ENCODE results near the gene SPRY2.

The SPRY2 gene

DNA sequence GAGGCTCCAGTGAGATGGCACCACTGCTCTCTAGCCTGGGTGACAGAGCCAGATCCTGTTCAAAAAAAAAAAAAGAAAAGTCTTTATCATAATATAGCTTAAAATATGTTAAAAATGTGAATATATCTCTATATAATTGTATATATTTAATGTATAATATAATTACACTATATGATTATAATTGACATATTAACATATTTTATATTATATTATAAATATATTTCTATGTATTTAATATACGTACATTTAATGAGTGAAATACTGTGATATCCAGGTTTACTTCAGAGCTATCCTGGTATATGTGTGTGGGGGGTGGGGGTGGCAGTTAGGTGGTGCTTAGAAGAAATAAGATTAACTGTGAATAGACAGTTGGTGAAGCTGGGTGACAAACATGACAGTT is 35.6 kb upstream of the SPRY2 start:
- Histone ChIP-seq H3K9ac (ENCODE audit: low read length) (no peak overlapping the region), H3K14ac (ENCODE audit: low read length in 2 of 2) (no peak overlapping the region), H3K36me3 (ENCODE audit: control insufficient read depth in 1 of 2, insufficient read depth in 2 of 2, low read depth in 1 of 2, low read length in 2 of 2) (no peaks in the 10 kb centered on the region)

DNA sequence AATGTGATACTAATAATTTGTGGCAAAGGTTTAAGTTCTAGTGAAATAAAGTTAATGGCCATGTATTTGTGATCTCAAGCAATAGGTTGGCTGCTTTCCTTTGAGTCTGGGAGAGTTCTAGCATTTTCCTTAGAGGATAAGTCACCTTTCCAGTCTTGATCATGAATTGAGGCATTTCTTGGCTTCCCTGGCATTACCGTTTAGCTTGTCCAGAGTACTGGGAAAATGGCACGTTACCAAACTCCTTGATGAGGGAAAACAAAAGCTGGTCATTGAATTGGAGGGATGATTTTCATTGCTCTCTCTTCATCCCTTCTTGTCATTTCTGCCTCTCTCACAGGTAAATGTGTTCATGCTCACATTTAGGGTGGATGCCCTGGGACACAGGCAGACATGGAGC is 34.0 kb upstream of the SPRY2 start:
- Histone ChIP-seq H3K9ac (ENCODE audit: low read length) (no peak overlapping the region), H2AFZ (ENCODE audit: low read depth, low read length) (no peak overlapping the region), H3K4me2 (ENCODE audit: low read length, poor library complexity, severe bottlenecking) (no peak overlapping the region), H3K9me3 (ENCODE audit: control insufficient read depth, low read length) (no peaks in the 10 kb centered on the region), H4K91ac (ENCODE audit: low read length) (no peak overlapping the region), H2AK5ac (ENCODE audit: low read length, severe bottlenecking) (no peak overlapping the region), H2BK12ac (ENCODE audit: low read length in 2 of 2) (no peak overlapping the region), H3K4ac (ENCODE audit: low read depth in 1 of 2, low read length in 2 of 2) (no peak overlapping the region), H2BK120ac (ENCODE audit: low read depth, low read length) (no peak overlapping the region), H3K14ac (ENCODE audit: low read length in 2 of 2) (no peak overlapping the region), H3K79me1 (replicated peaks; ENCODE audit: low read length, poor library complexity, severe bottlenecking) (no peaks in the 10 kb centered on the region), H3K23ac (ENCODE audit: low read length in 2 of 2) (no peak overlapping the region), H3K4me3 (ENCODE audit: insufficient read depth in 1 of 2, low read depth in 1 of 2, low read length in 2 of 2) (no peak overlapping the region), H3K36me3 (ENCODE audit: control insufficient read depth in 1 of 2, insufficient read depth in 2 of 2, low read depth in 1 of 2, low read length in 2 of 2) (no peaks in the 10 kb centered on the region), H2BK5ac (ENCODE audit: low read depth, low read length, poor library complexity, severe bottlenecking) (no peak overlapping the region), H2BK15ac (ENCODE audit: low read depth, poor library complexity, severe bottlenecking) (no peak overlapping the region), H3K18ac (ENCODE audit: low read depth in 1 of 2, low read length in 2 of 2) (no peak overlapping the region), H4K8ac (ENCODE audit: low read length) (no peak overlapping the region), H3K27me3 (ENCODE audit: control insufficient read depth in 1 of 2, insufficient read depth in 1 of 2, low read length in 2 of 2) (no peaks in the 10 kb centered on the region), H3K27ac (ENCODE audit: low read length, poor library complexity, severe bottlenecking) (no peak overlapping the region), H3K4me1 (ENCODE audit: control insufficient read depth, insufficient read depth, low read depth, low read length) (peaks cover 1% of the 10 kb centered on the region)
- no peak for DNase-seq
- WGBS, result 97% methylated on average over 2 of the region's 2 CpGs

More for the DNA sequence above, 35.6 kb upstream of the SPRY2 start:
- Histone ChIP-seq H2AFZ (ENCODE audit: low read depth, low read length) (no peak overlapping the region), H3K4me2 (ENCODE audit: low read length, poor library complexity, severe bottlenecking) (no peak overlapping the region), H3K79me1 (replicated peaks; ENCODE audit: low read length, poor library complexity, severe bottlenecking) (no peaks in the 10 kb centered on the region), H4K8ac (ENCODE audit: low read length) (no peak overlapping the region), H2BK12ac (ENCODE audit: low read length in 2 of 2) (no peak overlapping the region), H3K23ac (ENCODE audit: low read length in 2 of 2) (no peak overlapping the region), H3K27ac (ENCODE audit: low read length, poor library complexity, severe bottlenecking) (no peak overlapping the region), H3K27me3 (ENCODE audit: control insufficient read depth in 1 of 2, insufficient read depth in 1 of 2, low read length in 2 of 2) (no peaks in the 10 kb centered on the region), H4K91ac (ENCODE audit: low read length) (no peak overlapping the region), H3K18ac (ENCODE audit: low read depth in 1 of 2, low read length in 2 of 2) (no peak overlapping the region), H2AK5ac (ENCODE audit: low read length, severe bottlenecking) (no peak overlapping the region), H3K4me1 (ENCODE audit: control insufficient read depth, insufficient read depth, low read depth, low read length) (peaks cover 1% of the 10 kb centered on the region), H2BK15ac (ENCODE audit: low read depth, poor library complexity, severe bottlenecking) (no peak overlapping the region), H2BK5ac (ENCODE audit: low read depth, low read length, poor library complexity, severe bottlenecking) (no peak overlapping the region), H3K9me3 (ENCODE audit: control insufficient read depth, low read length) (no peaks in the 10 kb centered on the region), H3K4ac (ENCODE audit: low read depth in 1 of 2, low read length in 2 of 2) (no peak overlapping the region), H3K4me3 (ENCODE audit: insufficient read depth in 1 of 2, low read depth in 1 of 2, low read length in 2 of 2) (no peak overlapping the region), H2BK120ac (ENCODE audit: low read depth, low read length) (no peak overlapping the region)
- no peak for DNase-seq
- WGBS, result 100% methylated on average over 1 of the region's 1 CpG

DNA sequence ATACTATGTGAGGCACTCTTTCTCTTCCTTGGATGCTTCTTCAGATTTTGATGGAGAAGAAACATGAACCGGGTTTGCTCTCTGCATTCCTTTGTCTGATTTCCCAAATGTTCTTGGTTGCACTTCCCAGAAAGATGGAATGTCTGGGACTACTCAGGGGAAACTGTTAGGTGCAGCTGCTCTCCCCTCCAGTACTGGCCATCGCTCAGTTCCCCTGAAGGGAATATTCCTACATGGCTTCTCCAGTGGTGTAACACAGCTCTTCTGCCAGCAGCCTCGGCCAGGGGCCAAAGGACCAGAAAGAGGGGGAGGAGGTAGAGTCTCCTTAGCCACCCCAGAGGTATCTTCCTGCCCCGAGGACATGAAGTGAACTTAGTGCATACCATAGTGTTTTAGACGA is 33.5 kb upstream of the SPRY2 start:
- H3K4ac ChIP-seq (ENCODE audit: low read depth in 1 of 2, low read length in 2 of 2), result no peak overlapping the region
- no peak overlapping the region for H2BK15ac ChIP-seq (ENCODE audit: low read depth, poor library complexity, severe bottlenecking)
- no peak overlapping the region for H2AK5ac ChIP-seq (ENCODE audit: low read length, severe bottlenecking)
- H2BK120ac ChIP-seq (ENCODE audit: low read depth, low read length), result no peak overlapping the region
- H3K27me3 ChIP-seq (ENCODE audit: control insufficient read depth in 1 of 2, insufficient read depth in 1 of 2, low read length in 2 of 2), result no peaks in the 10 kb centered on the region
- no peak overlapping the region for H3K4me2 ChIP-seq (ENCODE audit: low read length, poor library complexity, severe bottlenecking)
- no peak overlapping the region for H3K4me3 ChIP-seq (ENCODE audit: insufficient read depth in 1 of 2, low read depth in 1 of 2, low read length in 2 of 2)
- no peak overlapping the region for H3K18ac ChIP-seq (ENCODE audit: low read depth in 1 of 2, low read length in 2 of 2)
- H3K27ac ChIP-seq (ENCODE audit: low read length, poor library complexity, severe bottlenecking), result no peak overlapping the region
- H2AFZ ChIP-seq (ENCODE audit: low read depth, low read length), result no peak overlapping the region
- H4K91ac ChIP-seq (ENCODE audit: low read length), result no peak overlapping the region
- H2BK5ac ChIP-seq (ENCODE audit: low read depth, low read length, poor library complexity, severe bottlenecking), result no peak overlapping the region
- DNase-seq, result no peak
- H3K4me1 ChIP-seq (ENCODE audit: control insufficient read depth, insufficient read depth, low read depth, low read length), result peaks cover 1% of the 10 kb centered on the region
- no peaks in the 10 kb centered on the region for H3K79me1 ChIP-seq (replicated peaks; ENCODE audit: low read length, poor library complexity, severe bottlenecking)
- no peaks in the 10 kb centered on the region for H3K9me3 ChIP-seq (ENCODE audit: control insufficient read depth, low read length)
- no peak overlapping the region for H2BK12ac ChIP-seq (ENCODE audit: low read length in 2 of 2)
- H3K9ac ChIP-seq (ENCODE audit: low read length), result no peak overlapping the region
- no peaks in the 10 kb centered on the region for H3K36me3 ChIP-seq (ENCODE audit: control insufficient read depth in 1 of 2, insufficient read depth in 2 of 2, low read depth in 1 of 2, low read length in 2 of 2)
- no peak overlapping the region for H4K8ac ChIP-seq (ENCODE audit: low read length)
- 95% methylated on average over 5 of the region's 5 CpGs for WGBS
- H3K14ac ChIP-seq (ENCODE audit: low read length in 2 of 2), result no peak overlapping the region
- no peak overlapping the region for H3K23ac ChIP-seq (ENCODE audit: low read length in 2 of 2)

GRCh38 chr13:80371840-80372509 is 31.0 kb upstream of the SPRY2 start:
- WGBS, result 95% methylated on average over 6 of the region's 6 CpGs

More at GRCh38 chr13:80371840-80372509, 31.0 kb upstream of the SPRY2 start:
- Histone ChIP-seq H2BK12ac (ENCODE audit: low read length in 2 of 2) (no peak overlapping the region), H3K23ac (ENCODE audit: low read length in 2 of 2) (no peak overlapping the region), H4K8ac (ENCODE audit: low read length) (no peak overlapping the region), H2AK5ac (ENCODE audit: low read length, severe bottlenecking) (no peak overlapping the region), H2AFZ (ENCODE audit: low read depth, low read length) (no peak overlapping the region), H3K4me3 (ENCODE audit: insufficient read depth in 1 of 2, low read depth in 1 of 2, low read length in 2 of 2) (no peak overlapping the region), H3K27ac (ENCODE audit: low read length, poor library complexity, severe bottlenecking) (no peak overlapping the region), H2BK120ac (ENCODE audit: low read depth, low read length) (no peak overlapping the region), H3K27me3 (ENCODE audit: control insufficient read depth in 1 of 2, insufficient read depth in 1 of 2, low read length in 2 of 2) (no peaks in the 10 kb centered on the region), H3K18ac (ENCODE audit: low read depth in 1 of 2, low read length in 2 of 2) (no peak overlapping the region), H2BK15ac (ENCODE audit: low read depth, poor library complexity, severe bottlenecking) (no peak overlapping the region), H3K4me2 (ENCODE audit: low read length, poor library complexity, severe bottlenecking) (no peak overlapping the region), H3K79me1 (replicated peaks; ENCODE audit: low read length, poor library complexity, severe bottlenecking) (no peaks in the 10 kb centered on the region), H2BK5ac (ENCODE audit: low read depth, low read length, poor library complexity, severe bottlenecking) (no peak overlapping the region), H3K4me1 (ENCODE audit: control insufficient read depth, insufficient read depth, low read depth, low read length) (peaks cover 1% of the 10 kb centered on the region), H3K14ac (ENCODE audit: low read length in 2 of 2) (no peak overlapping the region), H4K91ac (ENCODE audit: low read length) (no peak overlapping the region), H3K9me3 (ENCODE audit: control insufficient read depth, low read length) (no peaks in the 10 kb centered on the region), H3K9ac (ENCODE audit: low read length) (no peak overlapping the region), H3K4ac (ENCODE audit: low read depth in 1 of 2, low read length in 2 of 2) (no peak overlapping the region), H3K36me3 (ENCODE audit: control insufficient read depth in 1 of 2, insufficient read depth in 2 of 2, low read depth in 1 of 2, low read length in 2 of 2) (no peaks in the 10 kb centered on the region)
- no peak for DNase-seq

Measured in mesenchymal stem cell (in vitro differentiated cells and primary cell).